ENCODE data around the gene SLC2A10.

Gene SLC2A10

DNA sequence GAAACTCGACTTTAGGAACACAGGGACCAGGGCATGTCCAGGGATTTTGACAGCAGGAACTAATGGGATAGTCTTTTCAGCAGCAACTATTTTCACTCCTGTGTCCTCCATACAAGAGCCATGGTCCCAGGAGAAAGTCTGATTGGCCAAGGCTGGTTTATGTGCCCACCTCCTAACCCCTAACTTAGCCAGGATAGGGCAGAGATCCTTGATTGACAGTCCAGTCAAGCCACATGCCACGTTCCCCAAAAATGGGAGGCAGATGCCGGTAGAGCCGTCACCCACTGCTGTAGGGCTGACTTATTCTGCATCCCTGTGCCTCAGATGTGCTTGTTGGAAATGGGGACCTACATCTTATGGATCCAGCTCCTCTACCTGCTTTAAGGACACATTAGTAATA, 22.3 kb downstream of the SLC2A10 start:
- DNase-seq, result no peak
- TF ChIP-seq, protein P1, sequence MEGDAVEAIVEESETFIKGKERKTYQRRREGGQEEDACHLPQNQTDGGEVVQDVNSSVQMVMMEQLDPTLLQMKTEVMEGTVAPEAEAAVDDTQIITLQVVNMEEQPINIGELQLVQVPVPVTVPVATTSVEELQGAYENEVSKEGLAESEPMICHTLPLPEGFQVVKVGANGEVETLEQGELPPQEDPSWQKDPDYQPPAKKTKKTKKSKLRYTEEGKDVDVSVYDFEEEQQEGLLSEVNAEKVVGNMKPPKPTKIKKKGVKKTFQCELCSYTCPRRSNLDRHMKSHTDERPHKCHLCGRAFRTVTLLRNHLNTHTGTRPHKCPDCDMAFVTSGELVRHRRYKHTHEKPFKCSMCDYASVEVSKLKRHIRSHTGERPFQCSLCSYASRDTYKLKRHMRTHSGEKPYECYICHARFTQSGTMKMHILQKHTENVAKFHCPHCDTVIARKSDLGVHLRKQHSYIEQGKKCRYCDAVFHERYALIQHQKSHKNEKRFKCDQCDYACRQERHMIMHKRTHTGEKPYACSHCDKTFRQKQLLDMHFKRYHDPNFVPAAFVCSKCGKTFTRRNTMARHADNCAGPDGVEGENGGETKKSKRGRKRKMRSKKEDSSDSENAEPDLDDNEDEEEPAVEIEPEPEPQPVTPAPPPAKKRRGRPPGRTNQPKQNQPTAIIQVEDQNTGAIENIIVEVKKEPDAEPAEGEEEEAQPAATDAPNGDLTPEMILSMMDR (IDR thresholded peaks at IDR 0.05), result no peak
- peaks cover 4 to 45% (median 19%) of the 10 kb centered on the region in 3 donors for H3K36me3 ChIP-seq
- H3K27me3 ChIP-seq, result no peaks in the 10 kb centered on the region
- no peaks in the 10 kb centered on the region for H3K9me3 ChIP-seq
- no peak overlapping the region for H3K27ac ChIP-seq
- intact Hi-C loops (cut with DNase I; ENCODE audit: low total_unique reads), result no loop called here
- H3K4me3 ChIP-seq, result no peak overlapping the region
- H3K4me1 ChIP-seq, result peaks cover 0 to 8% (median 0%) of the 10 kb centered on the region in 4 donors

DNA sequence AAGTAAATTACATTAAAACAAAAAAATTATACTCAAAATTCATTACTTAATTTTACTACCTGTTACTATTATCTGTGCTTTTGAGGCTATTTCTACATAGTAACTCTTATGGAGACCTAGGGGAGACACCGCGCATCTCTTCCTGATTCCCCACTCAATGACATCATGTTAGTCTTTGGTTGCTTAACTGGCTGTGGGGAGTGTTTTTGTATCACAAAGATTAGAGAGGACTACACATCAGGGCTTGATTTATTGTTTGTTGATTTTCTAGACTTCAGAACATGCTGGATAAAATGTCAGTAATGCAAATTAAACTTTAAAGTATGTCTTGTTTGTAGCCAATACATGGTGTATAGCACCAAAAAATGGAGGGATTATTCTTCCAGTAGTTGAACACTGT, 26.0 kb downstream of the SLC2A10 start:
- Histone ChIP-seq H3K9me3 (no peaks in the 10 kb centered on the region), H3K4me1 (peaks cover 0 to 14% (median 0%) of the 10 kb centered on the region in 4 donors)
- intact Hi-C loops (cut with DNase I; ENCODE audit: low total_unique reads), result no loop called here

DNA sequence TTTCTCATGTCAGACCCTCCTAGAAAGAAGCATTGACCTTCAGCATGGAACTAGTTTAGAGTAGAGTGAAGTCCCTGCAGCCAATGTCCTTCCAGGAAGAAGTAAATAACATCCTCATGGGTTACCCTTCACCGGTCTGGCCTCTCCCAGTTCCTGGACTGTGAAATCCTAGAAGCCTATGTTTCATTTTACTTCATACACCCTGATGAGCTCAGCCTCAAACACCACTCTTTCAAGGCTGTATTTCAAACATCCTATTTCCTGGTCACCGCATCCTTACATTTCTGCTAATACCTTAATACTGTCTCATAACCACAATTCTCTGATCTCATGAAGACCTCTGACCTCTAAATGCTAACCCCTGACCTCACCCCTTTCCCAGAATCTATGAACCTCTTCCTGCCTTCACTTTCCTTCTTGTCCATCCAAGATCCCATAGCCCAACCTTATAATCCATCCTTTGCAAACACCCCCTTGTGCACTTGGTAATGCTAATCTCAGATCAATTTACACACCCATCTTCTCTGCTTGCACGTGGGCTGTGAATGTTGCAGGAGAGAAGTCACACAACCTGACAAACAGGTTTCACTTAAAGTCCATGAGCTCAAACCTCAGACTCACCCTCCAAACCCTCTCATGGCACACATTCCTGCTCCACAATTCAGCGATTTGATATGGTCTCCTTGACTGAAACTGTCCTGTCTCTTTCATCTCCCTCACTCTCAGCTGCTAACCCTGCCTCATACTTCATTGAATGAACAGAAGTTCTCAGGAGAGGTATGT, 30.2 kb downstream of the SLC2A10 start:
- no peak for DNase-seq
- Histone ChIP-seq H3K27ac (no peak overlapping the region), H3K4me1 (peaks cover 0 to 14% (median 4%) of the 10 kb centered on the region in 4 donors), H3K9me3 (no peaks in the 10 kb centered on the region), H3K27me3 (peaks cover 0 to 4% of the 10 kb centered on the region in 2 donors), H3K36me3 (peaks cover 0 to 5% (median 0%) of the 10 kb centered on the region in 3 donors), H3K4me3 (no peak overlapping the region)
- intact Hi-C loops (cut with DNase I; ENCODE audit: low total_unique reads), result no loop called here
- TF ChIP-seq, protein P1 (IDR thresholded peaks at IDR 0.05), result no peak

More for the DNA sequence above, 26.0 kb downstream of the SLC2A10 start:
- H3K27me3 ChIP-seq, result no peaks in the 10 kb centered on the region
- H3K27ac ChIP-seq, result no peak overlapping the region
- TF ChIP-seq, protein P1 (IDR thresholded peaks at IDR 0.05), result no peak
- no peak for DNase-seq
- H3K36me3 ChIP-seq, result peaks cover 0 to 21% (median 19%) of the 10 kb centered on the region in 3 donors
- H3K4me3 ChIP-seq, result no peak overlapping the region

DNA sequence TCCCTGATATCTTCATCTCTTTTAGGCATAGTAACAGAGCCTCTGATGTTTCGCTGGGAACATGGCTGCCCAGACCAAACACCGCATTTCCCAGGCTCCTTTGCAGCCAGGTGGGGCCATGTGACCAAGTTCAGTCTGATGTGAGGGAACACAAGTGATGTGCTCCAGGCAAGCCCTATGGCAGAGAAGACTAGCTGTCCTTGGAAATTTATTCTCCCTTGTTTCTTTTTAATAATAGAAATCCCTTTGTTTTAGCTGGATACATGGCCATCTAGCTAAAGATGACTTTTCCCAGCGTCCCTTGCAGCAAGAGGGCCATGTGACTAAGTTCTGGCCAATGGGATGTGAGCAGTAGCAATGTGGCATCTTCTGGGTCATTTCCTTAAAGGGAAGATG, 30.8 kb downstream of the SLC2A10 start:
- no peak overlapping the region for H3K27ac ChIP-seq
- peaks cover 0 to 4% of the 10 kb centered on the region in 2 donors for H3K27me3 ChIP-seq
- intact Hi-C loops (cut with DNase I; ENCODE audit: low total_unique reads), result no loop called here
- no peak overlapping the region for H3K4me3 ChIP-seq
- no peak for DNase-seq
- no peaks in the 10 kb centered on the region for H3K9me3 ChIP-seq
- peaks cover 0 to 14% (median 4%) of the 10 kb centered on the region in 4 donors for H3K4me1 ChIP-seq
- TF ChIP-seq, protein P1 (IDR thresholded peaks at IDR 0.05), result no peak
- H3K36me3 ChIP-seq, result peaks cover 0 to under 1% (median 0%) of the 10 kb centered on the region in 3 donors

DNA sequence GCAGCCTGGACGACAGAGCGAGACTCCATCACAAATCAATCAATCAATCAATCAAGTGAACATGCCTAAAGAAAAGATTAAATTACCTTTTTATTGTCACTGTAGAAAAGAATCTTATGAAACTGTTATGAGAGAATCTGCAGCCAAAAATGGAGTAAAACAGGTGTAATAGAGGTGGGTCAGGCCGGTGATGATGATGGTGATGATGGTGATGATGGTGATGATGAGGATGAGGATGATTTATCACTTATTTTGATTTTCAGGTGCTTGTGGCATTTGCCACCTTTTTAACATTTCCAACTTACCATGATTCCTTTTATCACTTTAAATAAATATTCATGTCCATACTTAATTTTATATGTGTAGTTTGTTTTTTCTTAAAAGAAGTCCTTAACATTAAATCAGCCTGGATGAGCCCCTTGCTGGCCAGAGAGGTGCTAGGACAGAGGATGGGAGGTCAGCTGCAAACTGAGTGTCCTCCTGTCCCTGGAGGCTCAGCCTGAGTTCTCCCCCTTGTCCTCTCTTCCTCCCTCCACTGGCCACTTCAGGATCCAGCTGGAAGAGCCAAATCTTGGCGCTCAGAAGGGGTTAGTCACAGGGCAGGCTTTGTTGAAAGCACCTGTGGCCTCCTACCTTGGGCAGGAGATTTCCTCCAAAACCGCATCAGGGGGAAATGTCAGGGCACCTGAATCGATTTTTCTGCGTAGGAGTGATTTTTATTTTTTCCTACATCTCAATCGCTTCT, 32.6 kb downstream of the SLC2A10 start:
- Histone ChIP-seq H3K27ac (no peak overlapping the region), H3K27me3 (peaks cover 0 to 13% of the 10 kb centered on the region in 2 donors), H3K4me1 (peaks cover 0 to 9% (median 1%) of the 10 kb centered on the region in 4 donors), H3K4me3 (no peak overlapping the region), H3K9me3 (no peaks in the 10 kb centered on the region), H3K36me3 (no peaks in the 10 kb centered on the region)
- intact Hi-C loops (cut with DNase I; ENCODE audit: low total_unique reads), result no loop called here
- no peak for DNase-seq
- TF ChIP-seq, protein P1 (IDR thresholded peaks at IDR 0.05), result no peak
